K562 (cell line): ENCODE data around the gene MALRD1. TPM values are rescaled to one million over a fixed set of nuclear protein-coding genes. Genes with fewer than 3 reads are reported as not detected.

Experiments used
- ATAC-seq: fragments of 200-7000 bp; cut with Tn5 transposase; 3 replicates; pipeline ENCODE4 v1.9.1; 2020; ENCODE audit warnings: moderate library complexity
- BruUV-seq: library from RNA; stranded (reverse); fragments of 400-500 nt; replicated peaks from 2 replicates; lab custom pipeline; 2021; lab: Mats Ljungman, UMichigan
- CTCF ChIA-PET: fragments of 300-600 bp; formaldehyde crosslinking; extraction: SDS; loops from one replicate; lab custom pipeline; 2021; ENCODE audit warnings: low intra/inter-chr PET ratio; lab: Yijun Ruan, JAX
- POLR2A ChIA-PET: fragments of 300-600, 350-650 bp; sonication (Branson Sonifier 250); formaldehyde crosslinking; extraction: SDS; loops from one replicate; lab custom pipeline; 2021; ENCODE audit warnings: antibody characterized with exemption, inconsistent platforms; lab: Yijun Ruan, JAX
- DNase-seq, 4 experiments: peaks; one replicate each; pipeline versions ENCODE4 v3.0.0 to v3.0.0-alpha.2; 2011 to 2018; ENCODE audit warnings: low spot score in 3 of 4, mixed read lengths in 3 of 4; ENCODE audit errors: extremely low read depth in 1 of 4
- FAIRE-seq: peaks from 2 replicates; lab custom pipeline; 2011; peaks lifted over from hg19 to GRCh38; lab: Jason Lieb, UNC
- H2AFZ ChIP-seq: 2 replicates; pipeline ENCODE4 v1.6.0; 2011; ENCODE audit warnings: low read depth, low read length, control low read depth, inconsistent platforms
- H3K27ac ChIP-seq: fragments of 200-600 bp; 3 replicates; pipeline ENCODE4 v1.8.0; 2011; ENCODE audit warnings: low read depth, mild to moderate bottlenecking, control low read depth, inconsistent platforms, low read length, moderate library complexity, mixed read lengths; ENCODE audit errors: extremely low read depth
- H3K27me3 ChIP-seq, 2 experiments: fragments of 300-600 bp in 1 of 2; 2 replicates in 1 of 2; 3 replicates in 1 of 2; pipeline versions ENCODE4 v1.6.0 to v1.8.0; 2011; ENCODE audit warnings: inconsistent platforms in 2 of 2, low read length in 2 of 2, mild to moderate bottlenecking in 1 of 2, mixed read lengths in 1 of 2, moderate library complexity in 1 of 2; ENCODE audit not compliant: control insufficient read depth in 2 of 2, insufficient read depth in 2 of 2
- H3K36me3 ChIP-seq: fragments of 300-600 bp; 3 replicates; pipeline ENCODE4 v1.8.0; 2011; ENCODE audit warnings: mild to moderate bottlenecking, low read length, inconsistent platforms; ENCODE audit not compliant: control insufficient read depth, insufficient read depth
- H3K4me1 ChIP-seq, 2 experiments: fragments of 200-600 bp in 1 of 2; replicated peaks in 1 of 2; 2 replicates in 1 of 2; 3 replicates in 1 of 2; pipeline versions ENCODE4 v1.5.1 to v1.8.0; 2011; ENCODE audit warnings: inconsistent platforms in 2 of 2, low read length in 2 of 2, mild to moderate bottlenecking in 1 of 2, mixed read lengths in 1 of 2, moderate library complexity in 1 of 2; ENCODE audit not compliant: control insufficient read depth in 2 of 2, insufficient read depth in 2 of 2
- H3K4me2 ChIP-seq: 2 replicates; pipeline ENCODE4 v1.6.1; 2011; ENCODE audit warnings: low read length, control low read depth, inconsistent platforms, mixed read lengths; ENCODE audit not compliant: insufficient read depth
- H3K4me3 ChIP-seq: fragments of 200-600 bp; sonication (generic), shearing (Covaris generic); 2 replicates; pipeline ENCODE4 v1.5.1; 2016; ENCODE audit warnings: control low read depth, inconsistent platforms
- H3K79me2 ChIP-seq: fragments of 200-600 bp; 3 replicates; pipeline ENCODE4 v1.8.0; 2011; ENCODE audit warnings: low read length, inconsistent platforms; ENCODE audit not compliant: control insufficient read depth, insufficient read depth
- H3K9ac ChIP-seq, 2 experiments: 2 replicates each; pipeline versions ENCODE4 v1.6.0 to v1.6.1; 2011; ENCODE audit warnings: low read depth in 2 of 2, low read length in 2 of 2, control low read depth in 1 of 2, inconsistent platforms in 1 of 2, mild to moderate bottlenecking in 1 of 2, mixed read lengths in 1 of 2; ENCODE audit not compliant: insufficient read depth in 1 of 2
- H3K9me1 ChIP-seq: one replicate; pipeline ENCODE4 v1.6.0; 2011; ENCODE audit warnings: inconsistent platforms, mild to moderate bottlenecking, low read length, moderate library complexity; ENCODE audit not compliant: control insufficient read depth, insufficient read depth
- H3K9me3 ChIP-seq: replicated peaks from 2 replicates; pipeline ENCODE4 v1.5.1; 2011; ENCODE audit warnings: low read depth, low read length, inconsistent platforms; ENCODE audit not compliant: control insufficient read depth, insufficient read depth
- H4K20me1 ChIP-seq: replicated peaks from 2 replicates; pipeline ENCODE4 v1.6.1; 2011; ENCODE audit warnings: low read length, inconsistent platforms, mixed read lengths; ENCODE audit not compliant: control insufficient read depth, insufficient read depth
- CHD2 ChIP-seq: IDR thresholded peaks from 2 replicates; pipeline ENCODE4 v1.6.1; 2011; ENCODE audit warnings: low read depth, low read length
- CREB5 ChIP-seq: fragments of 250-450 bp; sonication (Bioruptor Pico); IDR thresholded peaks from 2 replicates; pipeline ENCODE4 v1.5.0; 2020; ENCODE audit warnings: mild to moderate bottlenecking
- ESRRB ChIP-seq: fragments of 250-450 bp; sonication (Bioruptor Pico); IDR thresholded peaks from 2 replicates; pipeline ENCODE4 v1.5.0; 2020; ENCODE audit warnings: mild to moderate bottlenecking, moderate library complexity, borderline replicate concordance
- ETV6 ChIP-seq, 3 experiments: fragments of 150-350 bp in 1 of 3; sonication (generic) in 1 of 3; formaldehyde crosslinking in 1 of 3; IDR thresholded peaks; 2 replicates each; pipeline versions ENCODE4 v1.6.1 to v1.8.0; 2014 to 2022; ENCODE audit warnings: borderline replicate concordance in 2 of 3, low read depth in 2 of 3, antibody characterized with exemption in 1 of 3, low read length in 1 of 3, mild to moderate bottlenecking in 1 of 3, missing genetic modification reagents in 1 of 3
- FOS ChIP-seq: IDR thresholded peaks from 3 replicates; pipeline ENCODE4 v1.6.1; 2011; ENCODE audit not compliant: insufficient read length; ENCODE audit errors: extremely low read depth
- HSF4 ChIP-seq: fragments of 250-450 bp; sonication (Bioruptor Pico); IDR thresholded peaks from 2 replicates; pipeline ENCODE4 v2.1.2; 2022; ENCODE audit warnings: mild to moderate bottlenecking, moderate library complexity, borderline replicate concordance
- NCOA6 ChIP-seq: fragments of 450-650 bp; IDR thresholded peaks from 2 replicates; pipeline ENCODE4 v1.6.1; 2017; ENCODE audit warnings: mild to moderate bottlenecking
- SMARCA4 ChIP-seq: fragments of 450-650 bp; IDR thresholded peaks from 2 replicates; pipeline ENCODE4 v1.6.1; 2016
- TSC22D4 ChIP-seq: fragments of 450-650 bp; IDR thresholded peaks from 2 replicates; pipeline ENCODE4 v1.6.1; 2016; ENCODE audit warnings: missing genetic modification characterization, missing biosample characterization, control low read depth
- USF2 ChIP-seq: sonication (generic); formaldehyde crosslinking; IDR thresholded peaks from 2 replicates; pipeline ENCODE4 v1.5.0; 2020; ENCODE audit warnings: missing genetic modification reagents
- XRCC3 ChIP-seq: fragments of 450-650 bp; IDR thresholded peaks from 2 replicates; pipeline ENCODE4 v1.6.1; 2017; ENCODE audit warnings: mild to moderate bottlenecking, moderate library complexity
- ZBTB33 ChIP-seq: sonication (generic); formaldehyde crosslinking; IDR thresholded peaks from 2 replicates; pipeline ENCODE4 v1.8.1; 2023; ENCODE audit warnings: mild to moderate bottlenecking, missing genetic modification reagents
- ZNF197 ChIP-seq: fragments of 200-800 bp; sonication (Bioruptor generic); IDR thresholded peaks from 2 replicates; pipeline ENCODE4 v1.6.1; 2016; ENCODE audit warnings: low read depth, missing genetic modification characterization, missing compliant biosample characterization
- in situ Hi-C: fragments of 300-500 bp; cut with MboI; formaldehyde crosslinking; loops from 4 replicates; pipeline ENCODE4 v1.15.0; 2018; ENCODE audit warnings: inconsistent platforms, mixed read lengths
- intact Hi-C: fragments of 100-400 bp; cut with micrococcal nuclease; formaldehyde crosslinking; loops from 2 replicates; pipeline ENCODE4 v1.14.2; 2022
- polyA plus RNA-seq, 8 experiments: library from polyadenylated mRNA; depleted of rRNA in 4 of 8; stranded (reverse) in 5 of 8; unstranded in 3 of 8; fragments of >200 nt; fragmentation: Nextera tagmentation in 2 of 8; fragmentation: Illumina TruSeq in 1 of 8; extraction: Ambion mirVana in 2 of 8; extraction: Trizol in 1 of 8; gene quantifications; 2 replicates each; pipeline versions ENCODE4 v1.2.1 to v1.2.3, GENCODE V29; 2011 to 2014; ENCODE audit warnings: inconsistent platforms in 1 of 8, missing spikeins in 1 of 8
- total RNA-seq, 7 experiments: library from RNA; depleted of rRNA in 6 of 7; stranded (reverse); fragments of >200 nt in 6 of 7; fragmentation: Illumina TruSeq in 2 of 7; extraction: Trizol in 2 of 7; gene quantifications; 2 replicates each; pipeline versions ENCODE4 v1.2.1 to v1.2.3, GENCODE V29; 2011 to 2021; ENCODE audit warnings: low replicate concordance in 1 of 7
- TF ChIP-seq, protein P1 (sequence below): fragments of 450-650 bp; conservative IDR thresholded peaks from 2 replicates; pipeline ENCODE4 v1.6.1; 2016; ENCODE audit warnings: missing genetic modification characterization, low read depth, mild to moderate bottlenecking, missing compliant biosample characterization, moderate library complexity

The MALRD1 gene
- total and polyA plus RNA-seq, 9 of the 15 experiments (the other 6 are each of a cell fraction or from before 2014, with no cell fraction given), result not detected

- TF ChIP-seq NCOA6 (no peak), FOS (no peak), HSF4 (no peak), SMARCA4 (no peak), ZBTB33 (CRISPR knock-in tag) (no peak), TSC22D4 (tag) (no peak)
Observed at GRCh38 chr10:19014034-19014433, 34.6 kb upstream of the MALRD1 start (continued).

- H3K27me3 ChIP-seq, result no peaks in the 10 kb centered on the region
- POLR2A ChIA-PET, result no interaction called here
- no peaks in the 10 kb centered on the region for H4K20me1 ChIP-seq
- no peaks in the 10 kb centered on the region for H3K9me3 ChIP-seq
- H3K4me1 ChIP-seq, result no peaks in the 10 kb centered on the region
- BruUV-seq, result no TSS peak
- no peak overlapping the region for H3K27ac ChIP-seq
- in situ Hi-C loops, result no loop called here
- H3K4me2 ChIP-seq, result no peak overlapping the region
- no peak overlapping the region for H2AFZ ChIP-seq
- H3K36me3 ChIP-seq, result no peaks in the 10 kb centered on the region
- H3K79me2 ChIP-seq, result no peaks in the 10 kb centered on the region
- intact Hi-C loops, result no loop called here
- no peak overlapping the region for H3K9ac ChIP-seq
- ATAC-seq (no peak), DNase-seq (no peak), FAIRE-seq (no peak)
- CTCF ChIA-PET, result no interaction called here
- no peaks in the 10 kb centered on the region for H3K9me1 ChIP-seq
- TF ChIP-seq ESRRB (CRISPR knock-in tag) (no peak), CREB5 (CRISPR knock-in tag) (no peak), ZNF197 (CRISPR knock-in tag) (no peak), CHD2 (no peak), XRCC3 (no peak), USF2 (no peak), ETV6 (IDR thresholded peaks at IDR 0.05; ENCODE audit: borderline replicate concordance in 1 of 2, low read depth in 2 of 2, low read length in 1 of 2) (no peak), ETV6 (CRISPR knock-in tag; IDR thresholded peaks at IDR 0.05; ENCODE audit: borderline replicate concordance) (no peak)
- TF ChIP-seq, protein P1, sequence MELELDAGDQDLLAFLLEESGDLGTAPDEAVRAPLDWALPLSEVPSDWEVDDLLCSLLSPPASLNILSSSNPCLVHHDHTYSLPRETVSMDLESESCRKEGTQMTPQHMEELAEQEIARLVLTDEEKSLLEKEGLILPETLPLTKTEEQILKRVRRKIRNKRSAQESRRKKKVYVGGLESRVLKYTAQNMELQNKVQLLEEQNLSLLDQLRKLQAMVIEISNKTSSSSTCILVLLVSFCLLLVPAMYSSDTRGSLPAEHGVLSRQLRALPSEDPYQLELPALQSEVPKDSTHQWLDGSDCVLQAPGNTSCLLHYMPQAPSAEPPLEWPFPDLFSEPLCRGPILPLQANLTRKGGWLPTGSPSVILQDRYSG (tag), result no peak
- H3K4me3 ChIP-seq, result no peak overlapping the region
Observed at GRCh38 chr10:19014498-19014897, 34.1 kb upstream of the MALRD1 start.
